Prostate gland (tissue), 2 donors: ENCODE data around the gene RBBP8NL.

Experiments
- CTCF ChIP-seq, 4 experiments: fragments of 200-600 bp in 2 of 4; fragments of 450-650 bp in 2 of 4; sonication (generic) in 2 of 4; IDR thresholded peaks; 1 replicate in 3 of 4; 2 replicates in 1 of 4; pipeline ENCODE4 v1.5.1; 2016 to 2019; ENCODE audit warnings: antibody characterized with exemption in 4 of 4, mild to moderate bottlenecking in 2 of 4, moderate library complexity in 2 of 4
- POLR2A ChIP-seq: fragments of 450-650 bp; IDR thresholded peaks from one replicate; pipeline ENCODE4 v1.6.1; 2016; ENCODE audit warnings: antibody characterized with exemption, mild to moderate bottlenecking

GRCh38 chr20:62436692-62437091 is 9.4 kb upstream of the RBBP8NL start:
- TF ChIP-seq CTCF (IDR thresholded peaks at IDR 0.05) (no peak), POLR2A (no peak)
